PC-9 (cell line): ENCODE data around the gene CCDC78.

Experiments
- EZH2 ChIP-seq: fragments of 200-600 bp; sonication (generic); IDR thresholded peaks from 2 replicates; pipeline ENCODE4 v1.8.0; 2017; ENCODE audit warnings: antibody characterized with exemption, low read depth
- TF ChIP-seq, protein P1 (sequence below): fragments of 200-600 bp; sonication (generic); conservative IDR thresholded peaks from 2 replicates; pipeline ENCODE4 v1.6.1; 2017; ENCODE audit warnings: mixed run types, antibody characterized with exemption, mild to moderate bottlenecking, moderate library complexity

- TF ChIP-seq, protein P1, sequence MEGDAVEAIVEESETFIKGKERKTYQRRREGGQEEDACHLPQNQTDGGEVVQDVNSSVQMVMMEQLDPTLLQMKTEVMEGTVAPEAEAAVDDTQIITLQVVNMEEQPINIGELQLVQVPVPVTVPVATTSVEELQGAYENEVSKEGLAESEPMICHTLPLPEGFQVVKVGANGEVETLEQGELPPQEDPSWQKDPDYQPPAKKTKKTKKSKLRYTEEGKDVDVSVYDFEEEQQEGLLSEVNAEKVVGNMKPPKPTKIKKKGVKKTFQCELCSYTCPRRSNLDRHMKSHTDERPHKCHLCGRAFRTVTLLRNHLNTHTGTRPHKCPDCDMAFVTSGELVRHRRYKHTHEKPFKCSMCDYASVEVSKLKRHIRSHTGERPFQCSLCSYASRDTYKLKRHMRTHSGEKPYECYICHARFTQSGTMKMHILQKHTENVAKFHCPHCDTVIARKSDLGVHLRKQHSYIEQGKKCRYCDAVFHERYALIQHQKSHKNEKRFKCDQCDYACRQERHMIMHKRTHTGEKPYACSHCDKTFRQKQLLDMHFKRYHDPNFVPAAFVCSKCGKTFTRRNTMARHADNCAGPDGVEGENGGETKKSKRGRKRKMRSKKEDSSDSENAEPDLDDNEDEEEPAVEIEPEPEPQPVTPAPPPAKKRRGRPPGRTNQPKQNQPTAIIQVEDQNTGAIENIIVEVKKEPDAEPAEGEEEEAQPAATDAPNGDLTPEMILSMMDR, result no peak
- no peak for TF ChIP-seq EZH2
Measured at GRCh38 chr16:728131-728889, 2.1 kb upstream of the CCDC78 start.
